Astrocyte of the spinal cord (primary cell): Measurements from ENCODE around the gene LRRTM4.

ENCODE experiments used
- DNase-seq: peaks from one replicate; pipeline ENCODE4 v3.0.0; 2011; ENCODE audit warnings: low read depth, low spot score
- H3K4me3 ChIP-seq: 2 replicates; pipeline ENCODE4 v1.5.1; 2011; ENCODE audit warnings: low read depth, mild to moderate bottlenecking, low read length, moderate library complexity
- in situ Hi-C: cut with HindIII; loops from 2 replicates; pipeline ENCODE4 v1.10.0; 2017; ENCODE audit warnings: low sequenced_read_pairs
- TF ChIP-seq, protein P1 (sequence below): IDR thresholded peaks from 2 replicates; pipeline ENCODE4 v1.5.1; 2012; ENCODE audit warnings: low read depth, mild to moderate bottlenecking, low read length, inconsistent platforms

Gene LRRTM4

DNA sequence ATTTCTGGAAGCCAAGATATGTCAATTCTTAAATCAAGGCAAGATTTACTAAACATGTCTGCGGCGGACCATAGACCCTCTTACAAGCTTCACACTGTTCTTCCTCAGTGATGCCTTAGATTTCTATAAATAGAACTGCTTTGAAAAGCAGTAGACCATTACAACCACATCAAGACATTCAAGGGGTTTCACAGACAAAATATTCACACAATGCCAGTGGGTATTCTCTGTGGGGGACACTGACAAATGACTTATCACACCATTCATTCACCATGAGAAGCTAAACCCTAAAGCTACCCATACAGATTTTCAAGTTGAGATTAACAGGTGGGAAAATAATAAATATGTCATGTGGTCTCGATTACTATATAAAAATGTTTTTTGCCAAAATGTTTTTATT, 15.9 kb upstream of the LRRTM4 start:
- TF ChIP-seq, protein P1, sequence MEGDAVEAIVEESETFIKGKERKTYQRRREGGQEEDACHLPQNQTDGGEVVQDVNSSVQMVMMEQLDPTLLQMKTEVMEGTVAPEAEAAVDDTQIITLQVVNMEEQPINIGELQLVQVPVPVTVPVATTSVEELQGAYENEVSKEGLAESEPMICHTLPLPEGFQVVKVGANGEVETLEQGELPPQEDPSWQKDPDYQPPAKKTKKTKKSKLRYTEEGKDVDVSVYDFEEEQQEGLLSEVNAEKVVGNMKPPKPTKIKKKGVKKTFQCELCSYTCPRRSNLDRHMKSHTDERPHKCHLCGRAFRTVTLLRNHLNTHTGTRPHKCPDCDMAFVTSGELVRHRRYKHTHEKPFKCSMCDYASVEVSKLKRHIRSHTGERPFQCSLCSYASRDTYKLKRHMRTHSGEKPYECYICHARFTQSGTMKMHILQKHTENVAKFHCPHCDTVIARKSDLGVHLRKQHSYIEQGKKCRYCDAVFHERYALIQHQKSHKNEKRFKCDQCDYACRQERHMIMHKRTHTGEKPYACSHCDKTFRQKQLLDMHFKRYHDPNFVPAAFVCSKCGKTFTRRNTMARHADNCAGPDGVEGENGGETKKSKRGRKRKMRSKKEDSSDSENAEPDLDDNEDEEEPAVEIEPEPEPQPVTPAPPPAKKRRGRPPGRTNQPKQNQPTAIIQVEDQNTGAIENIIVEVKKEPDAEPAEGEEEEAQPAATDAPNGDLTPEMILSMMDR, result no peak
- H3K4me3 ChIP-seq, result no peak overlapping the region
- no peak for DNase-seq
- in situ Hi-C loops, result no loop called here

DNA sequence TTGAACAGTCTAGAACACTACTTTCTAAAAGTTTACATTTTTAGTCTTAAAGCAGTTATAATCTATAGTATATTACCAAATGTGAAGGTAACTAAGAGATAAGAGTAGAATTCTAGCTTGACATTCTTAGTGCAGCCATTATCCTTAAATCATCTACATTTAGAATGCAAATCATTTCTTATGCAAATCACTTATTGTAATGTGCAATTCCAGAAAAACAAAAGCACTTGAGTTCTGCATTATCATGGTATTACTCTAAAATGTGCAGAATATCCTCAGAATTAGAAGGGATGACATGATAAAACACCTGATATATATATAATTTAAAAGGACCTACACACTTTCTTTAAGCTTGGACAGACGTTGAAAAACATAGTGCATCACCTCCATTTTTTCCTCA, 712 bp upstream of the LRRTM4 start:
- TF ChIP-seq, protein P1, result no peak
- no peak overlapping the region for H3K4me3 ChIP-seq
- in situ Hi-C loops, result no loop called here
- DNase-seq, result no peak

DNA sequence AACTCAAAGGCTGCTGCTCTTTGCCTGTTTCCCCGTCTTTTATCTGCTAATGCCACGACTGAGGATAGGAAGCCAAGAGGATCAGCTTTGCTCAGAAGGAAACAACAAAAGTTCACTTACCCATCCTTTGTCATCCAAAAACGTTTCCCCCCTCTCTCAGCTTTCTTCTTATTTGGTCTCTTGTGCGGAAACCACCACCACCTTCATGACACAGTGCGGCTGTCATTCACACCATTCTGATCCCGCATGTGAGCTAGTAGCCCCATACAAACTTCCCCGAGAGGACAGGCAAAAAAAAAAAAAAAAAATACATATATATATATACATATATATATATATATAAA, 656 bp downstream of the LRRTM4 start:
- no peak overlapping the region for H3K4me3 ChIP-seq
- in situ Hi-C loops, result no loop called here
- TF ChIP-seq, protein P1, result no peak
- DNase-seq, result no peak

DNA sequence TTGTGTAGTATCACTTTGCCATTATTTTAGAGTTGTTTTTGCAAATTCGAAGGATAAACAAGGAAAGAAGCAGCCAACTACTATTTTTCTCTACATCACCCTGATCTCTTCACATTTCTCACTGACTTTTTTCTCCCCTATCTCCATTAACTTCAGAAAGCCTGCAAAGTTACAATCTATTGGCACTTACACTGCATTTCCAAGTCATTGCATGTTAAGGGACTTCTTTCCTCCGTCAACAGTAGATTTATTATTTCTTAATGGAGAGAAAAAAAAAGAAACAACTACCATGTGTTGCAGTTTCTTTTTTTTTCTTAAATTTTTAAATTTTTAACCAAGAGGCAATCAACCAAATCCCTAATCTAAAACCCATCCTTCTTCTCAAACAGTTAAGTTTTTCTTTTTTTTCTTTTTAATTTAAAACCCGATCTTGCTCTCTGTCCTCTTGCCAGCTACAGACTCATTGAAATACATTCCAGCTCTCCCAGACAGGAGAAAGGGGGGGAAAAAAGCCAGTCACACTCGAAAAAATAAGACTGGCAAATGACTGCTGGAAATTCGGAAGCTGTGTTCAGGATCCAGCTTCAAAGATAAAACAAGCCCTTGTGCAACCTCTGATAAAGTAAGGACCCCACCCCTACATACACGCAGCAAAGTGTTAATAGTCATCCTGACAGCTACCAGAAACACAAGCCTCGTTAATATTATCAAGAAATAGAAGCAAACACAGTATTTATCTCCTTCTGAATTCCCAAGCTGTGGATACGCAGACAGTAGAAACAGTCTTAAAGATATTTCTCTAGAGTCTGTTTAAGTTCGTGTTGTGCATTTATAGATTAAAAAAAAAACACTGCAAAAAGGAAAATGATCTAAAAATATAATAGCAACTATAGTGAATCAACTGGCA, 1.3 kb downstream of the LRRTM4 start:
- in situ Hi-C loops, result no loop called here
- TF ChIP-seq, protein P1, result no peak
- DNase-seq, result peak; percentile 17
- H3K4me3 ChIP-seq, result no peak overlapping the region

DNA sequence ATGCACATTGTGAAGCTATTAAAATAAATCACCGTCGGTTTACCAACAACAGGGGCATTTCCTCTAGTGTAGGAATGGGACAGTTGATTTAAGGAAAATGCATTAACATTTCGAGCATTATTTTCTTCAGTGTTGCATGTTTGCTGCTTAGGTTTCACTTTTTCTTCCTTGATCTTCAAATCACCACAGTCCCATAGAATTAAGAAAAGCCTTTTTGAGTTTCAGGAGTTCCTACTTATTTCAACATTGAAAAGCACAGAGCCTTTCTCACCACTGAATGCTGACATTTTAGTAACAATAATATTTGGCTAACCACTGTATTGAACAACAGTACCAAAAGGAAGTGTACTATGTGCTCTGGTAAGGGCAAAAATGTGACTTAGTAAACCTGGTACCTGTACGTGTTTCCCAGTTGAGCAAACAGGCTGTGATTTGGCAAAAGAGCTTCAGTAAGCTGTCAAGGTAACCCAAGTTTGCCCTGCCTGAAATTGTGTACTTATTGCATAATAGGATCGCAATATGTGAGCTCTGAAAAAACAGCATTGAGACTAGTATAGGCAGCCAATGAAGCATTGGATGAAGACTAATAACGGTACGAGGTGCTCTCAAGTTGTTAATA, 2.2 kb downstream of the LRRTM4 start:
- H3K4me3 ChIP-seq, result no peak overlapping the region
- TF ChIP-seq, protein P1, result no peak
- in situ Hi-C loops, result no loop called here
- no peak for DNase-seq

DNA sequence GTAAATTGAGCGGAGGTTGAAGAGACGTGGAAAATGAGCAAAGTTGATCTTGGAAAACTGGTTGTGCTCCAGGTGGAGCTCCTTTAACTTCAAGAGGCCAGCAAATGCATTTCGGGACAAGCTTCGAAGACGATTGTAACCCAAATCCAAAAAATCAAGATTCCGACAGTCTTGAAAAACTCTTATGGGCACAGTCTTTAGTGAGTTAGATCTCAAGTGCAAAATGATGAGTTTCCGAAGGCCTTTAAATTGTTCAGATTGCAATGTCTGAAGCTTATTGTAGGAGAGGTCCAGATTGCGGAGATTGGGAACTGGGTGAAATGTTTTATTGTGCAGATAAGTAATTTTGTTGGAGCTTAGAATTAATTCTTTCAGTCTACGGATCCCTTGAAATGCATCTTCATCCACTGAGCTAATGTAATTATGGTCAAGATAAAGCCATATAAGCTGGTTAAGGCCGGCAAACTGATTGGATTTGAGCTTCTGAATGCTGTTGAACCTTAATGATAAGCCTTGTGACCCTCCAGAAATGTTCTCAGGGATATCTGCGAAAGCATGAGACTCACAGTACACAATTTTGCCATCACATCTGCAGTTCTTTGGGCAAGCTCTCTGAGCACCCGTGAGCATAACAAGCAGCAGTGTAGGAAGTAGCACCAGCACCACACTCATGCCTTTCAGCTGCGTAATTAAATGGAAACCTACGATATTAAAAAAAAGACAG, 2.9 kb downstream of the LRRTM4 start:
- no peak for DNase-seq
- no peak overlapping the region for H3K4me3 ChIP-seq
- TF ChIP-seq, protein P1, result no peak
- in situ Hi-C loops, result no loop called here
